Effector memory CD4-positive, alpha-beta T cell (primary cell): ENCODE results near the gene CRACDL.

Source experiments
- DNase-seq, 3 donors: peaks; one replicate each; pipeline ENCODE4 v3.0.0-alpha.2; 2020
- H3K27ac ChIP-seq: 2 replicates; pipeline ENCODE4 v1.7.0; 2013; ENCODE audit warnings: mild to moderate bottlenecking, low read length, moderate library complexity; ENCODE audit not compliant: insufficient read depth, poor library complexity, severe bottlenecking
- H3K27me3 ChIP-seq: replicated peaks from 2 replicates; pipeline ENCODE4 v1.7.0; 2013; ENCODE audit warnings: mild to moderate bottlenecking, low read length; ENCODE audit not compliant: insufficient read depth, control insufficient read depth, poor library complexity, severe bottlenecking
- H3K36me3 ChIP-seq: 2 replicates; pipeline ENCODE4 v1.7.0; 2013; ENCODE audit warnings: mild to moderate bottlenecking, low read length, moderate library complexity; ENCODE audit not compliant: control insufficient read depth, insufficient read depth
- H3K4me1 ChIP-seq: 2 replicates; pipeline ENCODE4 v1.7.0; 2013; ENCODE audit warnings: low read length, mild to moderate bottlenecking; ENCODE audit not compliant: control insufficient read depth, insufficient read depth, poor library complexity, severe bottlenecking
- H3K4me3 ChIP-seq: 2 replicates; pipeline ENCODE4 v1.7.0; 2013; ENCODE audit warnings: low read length, low read depth, mild to moderate bottlenecking; ENCODE audit not compliant: insufficient read depth, poor library complexity, severe bottlenecking
- H3K9me3 ChIP-seq: 2 replicates; pipeline ENCODE4 v1.7.0; 2013; ENCODE audit warnings: mild to moderate bottlenecking, low read length, moderate library complexity; ENCODE audit not compliant: control insufficient read depth
- total RNA-seq, 3 donors: gene quantifications; one replicate each; lab custom pipeline; 2026; lab: John Stamatoyannopoulos, UW

CRACDL gene, protein sequence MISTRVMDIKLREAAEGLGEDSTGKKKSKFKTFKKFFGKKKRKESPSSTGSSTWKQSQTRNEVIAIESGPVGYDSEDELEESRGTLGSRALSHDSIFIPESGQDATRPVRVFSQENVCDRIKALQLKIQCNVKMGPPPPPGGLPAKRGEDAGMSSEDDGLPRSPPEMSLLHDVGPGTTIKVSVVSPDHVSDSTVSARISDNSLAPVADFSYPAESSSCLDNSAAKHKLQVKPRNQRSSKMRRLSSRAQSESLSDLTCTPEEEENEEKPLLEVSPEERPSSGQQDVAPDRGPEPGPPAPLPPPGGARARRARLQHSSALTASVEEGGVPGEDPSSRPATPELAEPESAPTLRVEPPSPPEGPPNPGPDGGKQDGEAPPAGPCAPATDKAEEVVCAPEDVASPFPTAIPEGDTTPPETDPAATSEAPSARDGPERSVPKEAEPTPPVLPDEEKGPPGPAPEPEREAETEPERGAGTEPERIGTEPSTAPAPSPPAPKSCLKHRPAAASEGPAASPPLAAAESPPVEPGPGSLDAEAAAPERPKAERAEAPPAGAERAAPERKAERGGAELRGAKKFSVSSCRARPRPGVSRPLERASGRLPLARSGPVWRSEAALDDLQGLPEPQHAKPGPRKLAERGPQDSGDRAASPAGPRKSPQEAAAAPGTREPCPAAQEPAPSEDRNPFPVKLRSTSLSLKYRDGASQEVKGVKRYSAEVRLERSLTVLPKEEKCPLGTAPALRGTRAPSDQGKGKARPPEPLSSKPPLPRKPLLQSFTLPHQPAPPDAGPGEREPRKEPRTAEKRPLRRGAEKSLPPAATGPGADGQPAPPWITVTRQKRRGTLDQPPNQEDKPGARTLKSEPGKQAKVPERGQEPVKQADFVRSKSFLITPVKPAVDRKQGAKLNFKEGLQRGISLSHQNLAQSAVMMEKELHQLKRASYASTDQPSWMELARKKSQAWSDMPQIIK
- total RNA-seq, result 0.86 to 0.97 (median 0.96) reads per million in 3 donors

DNA sequence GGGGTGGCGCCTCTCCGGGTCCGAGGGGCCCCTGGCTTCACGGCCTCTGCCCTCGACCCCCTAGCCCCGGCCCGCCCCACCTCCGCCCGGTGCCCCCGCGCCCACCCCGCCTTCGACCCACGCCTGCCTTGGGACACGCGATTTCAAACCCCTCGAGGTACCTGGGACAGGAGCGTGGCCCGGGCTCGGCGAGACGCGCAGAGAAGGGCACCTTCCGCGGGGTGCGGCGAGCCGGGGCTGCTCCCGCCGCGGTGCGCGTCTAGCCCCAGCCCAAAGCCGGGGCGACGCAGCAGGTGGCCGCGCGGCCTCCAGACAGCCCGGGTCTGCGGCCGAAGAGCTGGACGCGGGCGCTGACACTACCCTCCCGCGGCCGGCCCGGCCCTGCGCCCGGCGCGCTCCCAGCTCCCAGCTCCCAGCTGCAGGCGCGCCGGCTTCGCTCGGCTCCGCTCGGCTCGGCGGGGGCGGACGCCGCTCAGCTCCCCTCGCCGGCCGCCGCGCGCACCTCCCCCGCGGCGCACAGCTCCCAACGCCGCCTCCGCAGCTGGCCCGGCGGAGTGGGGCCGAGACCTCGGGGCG is at the start of gene CRACDL:
CRACDL (minus strand) TSS at position 449 of the 576 bp plus-strand sequence. CDS start 89,425 bp downstream, outside the sequence.
- peaks cover 8% of the 10 kb centered on the region for H3K4me1 ChIP-seq
- no peaks in the 10 kb centered on the region for H3K9me3 ChIP-seq
- H3K27ac ChIP-seq, result no peak within 1 kb of the TSS
- no peaks in the 10 kb centered on the region for H3K36me3 ChIP-seq
- H3K4me3 ChIP-seq, result peak within 1 kb of the TSS; percentile 45
- no peak for DNase-seq
- peaks cover 20% of the 10 kb centered on the region for H3K27me3 ChIP-seq

- Histone ChIP-seq H3K9me3 (no peaks in the 10 kb centered on the region), H3K36me3 (no peaks in the 10 kb centered on the region), H3K27ac (no peak overlapping the region), H3K27me3 (no peaks in the 10 kb centered on the region), H3K4me1 (no peaks in the 10 kb centered on the region), H3K4me3 (no peak overlapping the region)
- DNase-seq, result no peak
Measured at GRCh38 chr2:98975611-98976010, 39.6 kb upstream of the CRACDL start.

DNA sequence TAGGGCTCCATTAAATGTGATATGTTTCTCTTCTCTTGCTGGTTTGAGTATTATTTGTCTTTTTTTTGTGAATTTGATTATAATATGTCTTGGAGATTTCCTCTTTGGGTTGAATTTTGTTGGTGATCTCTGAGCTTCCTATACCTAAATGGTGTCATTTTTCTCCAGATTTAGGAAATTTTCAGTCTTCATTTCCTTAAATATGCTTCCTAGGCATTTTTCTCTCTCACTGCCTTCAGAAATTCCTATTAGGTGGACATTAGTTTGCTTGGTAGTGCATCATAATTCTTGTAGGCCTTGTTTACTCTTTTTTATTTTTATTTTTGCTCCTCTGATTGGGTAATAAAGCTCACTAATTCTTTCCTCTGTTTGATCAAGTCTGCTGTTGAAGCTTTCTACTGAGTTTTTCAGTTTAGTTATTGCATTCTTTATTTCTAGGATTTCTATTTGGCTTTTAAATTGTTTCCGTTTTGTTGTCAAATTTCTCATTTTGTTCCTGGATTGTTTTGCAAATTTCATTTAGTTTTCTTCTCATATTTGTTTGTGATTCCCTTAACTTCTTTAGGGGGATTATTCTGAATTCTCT is 36.6 kb upstream of the CRACDL start:
- DNase-seq, result no peak
- H3K4me1 ChIP-seq, result no peaks in the 10 kb centered on the region
- H3K27ac ChIP-seq, result no peak overlapping the region
- no peak overlapping the region for H3K4me3 ChIP-seq
- no peaks in the 10 kb centered on the region for H3K9me3 ChIP-seq
- no peaks in the 10 kb centered on the region for H3K27me3 ChIP-seq
- no peaks in the 10 kb centered on the region for H3K36me3 ChIP-seq

DNA sequence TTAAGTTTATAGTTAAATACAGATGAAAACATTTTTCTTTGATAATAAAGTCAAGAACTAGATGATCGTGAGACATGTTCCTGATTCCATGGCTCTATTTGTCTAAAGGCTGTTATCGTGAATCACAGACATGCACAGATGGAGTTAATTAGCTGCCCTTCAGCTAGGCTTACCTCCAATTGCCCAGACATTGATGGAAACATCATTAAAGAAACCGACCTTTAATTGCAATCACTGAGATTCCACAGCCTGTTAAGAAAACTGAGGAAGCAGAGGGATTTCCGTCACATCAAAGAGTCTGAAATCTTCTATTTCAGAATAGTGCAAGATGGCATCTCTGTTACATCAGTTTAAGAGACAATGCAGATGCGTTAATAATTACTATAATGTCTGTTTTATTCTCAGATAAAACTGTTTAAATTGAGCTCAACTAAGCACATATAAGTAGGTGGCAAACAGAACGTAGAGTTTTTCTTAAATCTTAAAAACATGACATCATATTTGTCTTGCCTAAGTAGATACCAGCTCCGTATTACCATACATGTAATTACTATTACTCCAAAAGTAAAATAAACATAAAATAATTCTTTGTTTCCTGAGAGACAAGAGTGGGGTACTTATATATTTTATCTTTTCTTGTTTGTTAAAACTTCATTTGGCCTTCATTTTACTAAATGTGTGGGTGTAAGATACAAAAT is 23.9 kb upstream of the CRACDL start:
- no peaks in the 10 kb centered on the region for H3K27me3 ChIP-seq
- no peaks in the 10 kb centered on the region for H3K9me3 ChIP-seq
- no peak overlapping the region for H3K4me3 ChIP-seq
- H3K27ac ChIP-seq, result no peak overlapping the region
- DNase-seq, result no peak
- H3K4me1 ChIP-seq, result no peaks in the 10 kb centered on the region
- H3K36me3 ChIP-seq, result no peaks in the 10 kb centered on the region

GRCh38 chr2:98952966-98953365 is 16.9 kb upstream of the CRACDL start:
- peaks cover 7% of the 10 kb centered on the region for H3K27me3 ChIP-seq
- no peak overlapping the region for H3K4me3 ChIP-seq
- no peak overlapping the region for H3K27ac ChIP-seq
- H3K36me3 ChIP-seq, result no peaks in the 10 kb centered on the region
- DNase-seq, result no peak
- no peaks in the 10 kb centered on the region for H3K4me1 ChIP-seq
- H3K9me3 ChIP-seq, result no peaks in the 10 kb centered on the region

GRCh38 chr2:98948956-98949739 is 13.1 kb upstream of the CRACDL start:
- H3K27ac ChIP-seq, result no peak overlapping the region
- no peaks in the 10 kb centered on the region for H3K4me1 ChIP-seq
- H3K27me3 ChIP-seq, result peaks cover 7% of the 10 kb centered on the region
- no peaks in the 10 kb centered on the region for H3K36me3 ChIP-seq
- H3K9me3 ChIP-seq, result no peaks in the 10 kb centered on the region
- H3K4me3 ChIP-seq, result no peak overlapping the region
- DNase-seq, result no peak

- H3K4me1 ChIP-seq, result no peaks in the 10 kb centered on the region
- H3K36me3 ChIP-seq, result no peaks in the 10 kb centered on the region
- peaks cover 7% of the 10 kb centered on the region for H3K27me3 ChIP-seq
- no peak overlapping the region for H3K4me3 ChIP-seq
- no peaks in the 10 kb centered on the region for H3K9me3 ChIP-seq
- DNase-seq, result no peak
- no peak overlapping the region for H3K27ac ChIP-seq
Measured at GRCh38 chr2:98947554-98947953, 11.5 kb upstream of the CRACDL start.

GRCh38 chr2:98946855-98947254 is 10.8 kb upstream of the CRACDL start:
- Histone ChIP-seq H3K9me3 (no peaks in the 10 kb centered on the region), H3K4me1 (no peaks in the 10 kb centered on the region), H3K27me3 (peaks cover 7% of the 10 kb centered on the region), H3K27ac (no peak overlapping the region), H3K4me3 (no peak overlapping the region), H3K36me3 (no peaks in the 10 kb centered on the region)
- no peak for DNase-seq

- H3K27ac ChIP-seq, result no peak overlapping the region
- no peaks in the 10 kb centered on the region for H3K4me1 ChIP-seq
- peaks cover 7% of the 10 kb centered on the region for H3K27me3 ChIP-seq
- no peaks in the 10 kb centered on the region for H3K36me3 ChIP-seq
- no peaks in the 10 kb centered on the region for H3K9me3 ChIP-seq
- no peak overlapping the region for H3K4me3 ChIP-seq
- DNase-seq, result no peak
Measured at GRCh38 chr2:98944775-98945174, 8.8 kb upstream of the CRACDL start.
